Loucy (cell line): ENCODE data around the gene AMELX.

Source experiments
- H2AFZ ChIP-seq: fragments of 200-600 bp; sonication (generic); 2 replicates; pipeline ENCODE4 v1.6.0; 2016; ENCODE audit warnings: antibody characterized with exemption, mild to moderate bottlenecking, low read length, moderate library complexity
- H3F3A ChIP-seq: fragments of 200-600 bp; 2 replicates; pipeline ENCODE4 v1.6.0; 2016; ENCODE audit warnings: antibody characterized with exemption, low read depth, mild to moderate bottlenecking
- H3K27me3 ChIP-seq: fragments of 200-600 bp; sonication (generic); 2 replicates; pipeline ENCODE4 v1.6.1; 2014; ENCODE audit warnings: low read length, mild to moderate bottlenecking; ENCODE audit not compliant: insufficient read depth, poor library complexity, severe bottlenecking
- H3K36me3 ChIP-seq: fragments of 200-600 bp; sonication (generic); 2 replicates; pipeline ENCODE4 v1.6.1; 2016; ENCODE audit warnings: low read length; ENCODE audit not compliant: insufficient read depth
- H3K4me1 ChIP-seq: fragments of 200-600 bp; sonication (generic); 2 replicates; pipeline ENCODE4 v1.5.1; 2014; ENCODE audit warnings: low read length, mild to moderate bottlenecking; ENCODE audit not compliant: insufficient read depth, poor library complexity, severe bottlenecking
- H3K4me2 ChIP-seq: fragments of 200-600 bp; sonication (generic); 2 replicates; pipeline ENCODE4 v1.6.0; 2014; ENCODE audit warnings: antibody characterized with exemption, low read length, low read depth, mild to moderate bottlenecking; ENCODE audit not compliant: poor library complexity, severe bottlenecking
- H3K4me3 ChIP-seq: fragments of 200-600 bp; sonication (generic); 2 replicates; pipeline ENCODE4 v1.5.1; 2014; ENCODE audit warnings: low read length, mild to moderate bottlenecking, mixed read lengths; ENCODE audit not compliant: poor library complexity, severe bottlenecking
- H3K79me2 ChIP-seq: fragments of 200-600 bp; sonication (generic); 2 replicates; pipeline ENCODE4 v1.6.1; 2014; ENCODE audit warnings: low read length; ENCODE audit not compliant: insufficient read depth
- H3K9ac ChIP-seq: fragments of 200-600 bp; sonication (generic); 2 replicates; pipeline ENCODE4 v1.6.0; 2014; ENCODE audit warnings: mild to moderate bottlenecking, low read depth, low read length, moderate library complexity; ENCODE audit not compliant: poor library complexity, severe bottlenecking
- H3K9me2 ChIP-seq: fragments of 200-600 bp; sonication (generic); replicated peaks from 2 replicates; pipeline ENCODE4 v1.6.1; 2016; ENCODE audit warnings: low read depth, low read length, mixed read lengths
- H3K9me3 ChIP-seq: fragments of 200-600 bp; sonication (generic); 2 replicates; pipeline ENCODE4 v1.6.1; 2014; ENCODE audit warnings: mild to moderate bottlenecking, antibody characterized with exemption, low read length, low read depth; ENCODE audit not compliant: insufficient read depth
- H4K20me1 ChIP-seq: fragments of 200-600 bp; sonication (generic); 2 replicates; pipeline ENCODE4 v1.6.0; 2014; ENCODE audit warnings: antibody characterized with exemption, low read length, mild to moderate bottlenecking; ENCODE audit not compliant: insufficient read depth, poor library complexity, severe bottlenecking
- EZH2phosphoT487 ChIP-seq: fragments of 200-600 bp; IDR thresholded peaks from 2 replicates; pipeline ENCODE4 v1.6.1; 2018; ENCODE audit warnings: antibody characterized with exemption, mild to moderate bottlenecking, moderate library complexity, borderline replicate concordance
- TF ChIP-seq, protein P1 (sequence below): fragments of 200-600 bp; sonication (generic); conservative IDR thresholded peaks from 2 replicates; pipeline ENCODE4 v1.5.1; 2014; ENCODE audit warnings: mild to moderate bottlenecking, antibody characterized with exemption, low read length

AMELX gene

DNA sequence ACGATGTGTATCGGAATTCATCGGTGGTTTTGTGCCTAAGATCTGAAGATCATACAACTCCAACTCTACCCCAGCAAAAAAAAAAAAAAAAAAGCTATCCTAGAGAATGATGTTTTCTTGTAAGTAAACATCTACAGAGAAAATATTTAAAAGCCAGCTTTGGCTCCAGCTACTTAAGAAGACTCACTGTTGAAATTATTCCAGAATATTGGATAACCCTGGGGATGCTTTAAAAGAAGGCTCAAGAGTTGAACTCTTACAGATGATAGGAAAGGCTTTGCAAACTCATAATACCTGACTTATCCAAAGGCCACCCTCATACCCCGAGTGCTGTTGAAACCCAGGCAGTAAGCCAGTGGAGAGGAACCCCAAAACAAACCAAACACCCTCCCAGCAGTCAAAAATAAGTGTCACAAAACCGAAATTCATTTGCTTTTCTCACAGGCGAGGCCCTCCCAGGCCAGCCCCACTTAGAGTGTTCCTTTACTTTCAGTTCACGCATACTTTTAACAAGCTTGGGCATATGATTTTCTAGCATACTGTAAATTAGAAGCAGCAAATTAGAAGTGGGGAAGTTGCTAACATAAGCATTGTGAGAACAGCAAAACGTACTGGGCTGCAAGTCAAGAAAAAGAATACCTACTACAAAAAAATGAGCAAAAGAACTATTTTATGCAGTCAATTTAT, 2.7 kb upstream of the AMELX start:
- Histone ChIP-seq H3K4me3 (no peak overlapping the region), H3K79me2 (no peaks in the 10 kb centered on the region), H2AFZ (no peak overlapping the region), H3K27me3 (no peaks in the 10 kb centered on the region), H3K9ac (no peak overlapping the region), H3K9me2 (no peaks in the 10 kb centered on the region), H3F3A (no peaks in the 10 kb centered on the region), H3K36me3 (no peaks in the 10 kb centered on the region), H3K4me2 (no peak overlapping the region), H4K20me1 (no peaks in the 10 kb centered on the region), H3K4me1 (no peaks in the 10 kb centered on the region), H3K9me3 (no peaks in the 10 kb centered on the region)
- TF ChIP-seq, protein P1, sequence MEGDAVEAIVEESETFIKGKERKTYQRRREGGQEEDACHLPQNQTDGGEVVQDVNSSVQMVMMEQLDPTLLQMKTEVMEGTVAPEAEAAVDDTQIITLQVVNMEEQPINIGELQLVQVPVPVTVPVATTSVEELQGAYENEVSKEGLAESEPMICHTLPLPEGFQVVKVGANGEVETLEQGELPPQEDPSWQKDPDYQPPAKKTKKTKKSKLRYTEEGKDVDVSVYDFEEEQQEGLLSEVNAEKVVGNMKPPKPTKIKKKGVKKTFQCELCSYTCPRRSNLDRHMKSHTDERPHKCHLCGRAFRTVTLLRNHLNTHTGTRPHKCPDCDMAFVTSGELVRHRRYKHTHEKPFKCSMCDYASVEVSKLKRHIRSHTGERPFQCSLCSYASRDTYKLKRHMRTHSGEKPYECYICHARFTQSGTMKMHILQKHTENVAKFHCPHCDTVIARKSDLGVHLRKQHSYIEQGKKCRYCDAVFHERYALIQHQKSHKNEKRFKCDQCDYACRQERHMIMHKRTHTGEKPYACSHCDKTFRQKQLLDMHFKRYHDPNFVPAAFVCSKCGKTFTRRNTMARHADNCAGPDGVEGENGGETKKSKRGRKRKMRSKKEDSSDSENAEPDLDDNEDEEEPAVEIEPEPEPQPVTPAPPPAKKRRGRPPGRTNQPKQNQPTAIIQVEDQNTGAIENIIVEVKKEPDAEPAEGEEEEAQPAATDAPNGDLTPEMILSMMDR = no peak
- TF ChIP-seq EZH2phosphoT487 = no peak

DNA sequence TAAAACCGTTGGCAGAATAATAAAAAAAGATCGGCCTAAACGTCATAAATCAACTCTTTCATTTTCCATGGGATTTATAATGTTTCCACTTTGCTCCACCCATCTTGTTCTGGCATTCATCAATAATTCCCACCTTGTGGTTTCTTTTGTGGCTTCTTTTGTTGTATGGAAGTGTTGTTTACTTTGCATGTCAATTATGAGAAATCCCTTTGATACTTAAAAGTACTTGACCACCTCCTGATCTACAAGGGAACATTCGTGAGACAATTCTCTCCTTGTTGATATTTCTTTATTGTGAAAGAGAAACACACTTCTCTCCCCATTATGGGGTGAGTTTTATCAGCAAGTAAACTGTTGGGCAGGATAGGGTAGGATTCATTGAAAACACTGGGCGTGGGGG, 2.8 kb downstream of the AMELX start:
- no peaks in the 10 kb centered on the region for H3K9me2 ChIP-seq
- H3F3A ChIP-seq = no peaks in the 10 kb centered on the region
- H3K9ac ChIP-seq = no peak overlapping the region
- no peak for TF ChIP-seq EZH2phosphoT487
- TF ChIP-seq, protein P1 = no peak
- no peak overlapping the region for H3K4me3 ChIP-seq
- no peaks in the 10 kb centered on the region for H3K27me3 ChIP-seq
- no peaks in the 10 kb centered on the region for H3K4me1 ChIP-seq
- no peak overlapping the region for H2AFZ ChIP-seq
- no peaks in the 10 kb centered on the region for H3K9me3 ChIP-seq
- no peaks in the 10 kb centered on the region for H3K36me3 ChIP-seq
- H4K20me1 ChIP-seq = no peaks in the 10 kb centered on the region
- no peak overlapping the region for H3K4me2 ChIP-seq
- no peaks in the 10 kb centered on the region for H3K79me2 ChIP-seq

DNA sequence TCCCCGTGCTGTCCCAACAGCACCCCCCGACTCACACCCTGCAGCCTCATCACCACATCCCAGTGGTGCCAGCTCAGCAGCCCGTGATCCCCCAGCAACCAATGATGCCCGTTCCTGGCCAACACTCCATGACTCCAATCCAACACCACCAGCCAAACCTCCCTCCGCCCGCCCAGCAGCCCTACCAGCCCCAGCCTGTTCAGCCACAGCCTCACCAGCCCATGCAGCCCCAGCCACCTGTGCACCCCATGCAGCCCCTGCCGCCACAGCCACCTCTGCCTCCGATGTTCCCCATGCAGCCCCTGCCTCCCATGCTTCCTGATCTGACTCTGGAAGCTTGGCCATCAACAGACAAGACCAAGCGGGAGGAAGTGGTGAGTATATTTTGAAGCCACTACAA, 5.4 kb downstream of the AMELX start:
- Histone ChIP-seq H3K4me1 (no peaks in the 10 kb centered on the region), H4K20me1 (no peaks in the 10 kb centered on the region), H3K79me2 (no peaks in the 10 kb centered on the region), H3K9ac (no peak overlapping the region), H3K4me3 (no peak overlapping the region), H3F3A (no peaks in the 10 kb centered on the region), H2AFZ (no peak overlapping the region), H3K9me2 (no peaks in the 10 kb centered on the region), H3K36me3 (no peaks in the 10 kb centered on the region), H3K9me3 (no peaks in the 10 kb centered on the region), H3K27me3 (no peaks in the 10 kb centered on the region), H3K4me2 (no peak overlapping the region)
- TF ChIP-seq, protein P1 = no peak
- TF ChIP-seq EZH2phosphoT487 = no peak
